ENCODE results near the gene C20orf96. TPM values are rescaled to one million over a fixed set of nuclear protein-coding genes. Genes with fewer than 3 reads are reported as not detected.
"Not testable (repeated sequence)": the region's sequence is repeated elsewhere in the genome, so short reads cannot be mapped to it uniquely, and the experiment has no call there.

The C20orf96 gene, protein sequence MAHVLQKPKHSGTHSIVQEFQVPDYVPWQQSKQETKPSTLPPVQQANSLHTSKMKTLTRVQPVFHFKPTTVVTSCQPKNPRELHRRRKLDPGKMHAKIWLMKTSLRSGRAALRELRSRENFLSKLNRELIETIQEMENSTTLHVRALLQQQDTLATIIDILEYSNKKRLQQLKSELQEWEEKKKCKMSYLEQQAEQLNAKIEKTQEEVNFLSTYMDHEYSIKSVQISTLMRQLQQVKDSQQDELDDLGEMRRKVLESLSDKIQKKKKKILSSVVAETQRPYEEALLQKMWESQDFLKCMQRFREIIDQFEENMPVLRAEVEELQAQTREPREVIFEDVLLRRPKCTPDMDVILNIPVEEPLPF
- 2.3 and 3.0 TPM in 2 replicates for total RNA-seq

DNA sequence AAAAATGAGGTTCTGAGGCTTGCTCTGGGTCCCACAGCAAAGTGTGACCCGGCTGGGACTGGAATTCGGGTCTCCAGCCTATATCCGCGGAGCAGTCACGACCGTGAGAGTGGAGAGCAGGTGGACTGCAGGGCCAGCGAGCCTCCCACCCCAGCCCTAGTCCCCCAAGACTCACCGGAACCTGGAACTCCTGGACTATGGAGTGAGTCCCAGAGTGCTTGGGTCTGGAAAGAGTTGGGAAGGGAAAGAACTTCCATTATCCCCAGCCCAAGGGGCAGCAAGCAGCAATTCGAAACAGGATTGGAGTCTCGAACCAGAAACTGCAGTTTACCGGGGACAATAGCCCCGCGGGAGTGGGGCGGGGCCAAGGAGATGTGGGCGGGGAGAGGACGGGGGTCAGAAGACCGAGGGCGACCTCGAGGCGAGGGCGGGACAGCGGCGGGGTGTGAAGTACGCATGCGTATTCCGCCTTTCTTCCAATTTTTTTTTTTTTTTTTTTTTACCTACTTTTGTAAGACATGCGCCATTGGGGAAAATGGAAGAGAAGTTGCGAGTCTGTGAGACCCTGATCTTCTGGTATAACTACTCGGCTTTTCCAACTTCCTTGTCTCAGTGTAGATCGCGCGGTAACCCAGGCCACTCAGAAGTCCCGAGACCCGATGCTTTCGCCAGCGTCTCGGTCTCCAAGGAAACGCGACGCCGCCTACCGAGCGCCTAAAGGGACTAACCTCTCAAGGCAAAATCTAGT is at the start of gene C20orf96:
TSS of gene C20orf96 (minus strand) at position 667 of the 748 bp plus-strand sequence. CDS start at position 527, 140 bp downstream.
- peak; percentile 75 for DNase-seq (ENCODE audit: low read depth, low spot score)

DNA sequence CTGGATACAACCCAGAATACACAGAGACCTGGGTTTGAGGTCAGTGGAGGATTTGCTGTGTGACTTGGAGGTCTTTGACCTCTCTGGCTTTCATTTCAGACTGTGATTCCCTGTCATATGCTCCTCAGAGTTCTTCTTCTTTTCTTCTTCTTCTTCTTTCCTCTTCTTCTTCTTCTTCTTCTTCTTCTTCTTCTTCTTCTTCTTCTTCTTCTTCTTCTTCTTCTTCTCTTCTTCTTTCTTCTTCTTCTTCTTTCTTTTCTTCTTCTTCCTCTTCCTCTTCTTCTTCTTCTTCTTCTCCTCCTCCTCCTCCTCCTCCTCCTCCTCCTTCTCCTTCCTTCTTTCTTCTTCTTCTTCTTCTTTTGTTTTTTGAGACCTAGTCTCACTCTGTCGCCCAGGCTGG is 45.5 kb upstream of the C20orf96 start:
- not testable (repeated sequence) for DNase-seq (ENCODE audit: low read depth, low spot score)

DNA sequence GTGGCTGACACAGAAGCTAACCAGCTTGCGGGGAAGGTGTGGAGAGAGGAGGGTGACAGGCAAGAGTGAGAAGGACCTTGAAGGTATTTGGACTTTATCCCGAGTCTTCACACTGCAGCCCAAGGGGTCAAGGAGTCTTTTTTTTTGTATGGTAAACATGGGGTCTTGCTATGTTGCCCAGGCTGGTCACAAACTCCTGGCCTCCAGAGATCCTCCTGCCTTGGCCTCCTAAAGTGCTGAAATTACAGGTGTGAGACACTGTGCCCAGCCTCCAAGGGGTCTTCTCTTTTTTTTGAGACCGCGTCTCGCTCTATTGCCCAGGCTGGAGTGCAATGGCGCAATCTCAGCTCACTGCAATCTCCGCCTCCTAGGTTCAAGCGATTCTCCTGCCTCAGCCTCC is 44.0 kb upstream of the C20orf96 start:
- DNase-seq (ENCODE audit: low read depth, low spot score): no peak

DNA sequence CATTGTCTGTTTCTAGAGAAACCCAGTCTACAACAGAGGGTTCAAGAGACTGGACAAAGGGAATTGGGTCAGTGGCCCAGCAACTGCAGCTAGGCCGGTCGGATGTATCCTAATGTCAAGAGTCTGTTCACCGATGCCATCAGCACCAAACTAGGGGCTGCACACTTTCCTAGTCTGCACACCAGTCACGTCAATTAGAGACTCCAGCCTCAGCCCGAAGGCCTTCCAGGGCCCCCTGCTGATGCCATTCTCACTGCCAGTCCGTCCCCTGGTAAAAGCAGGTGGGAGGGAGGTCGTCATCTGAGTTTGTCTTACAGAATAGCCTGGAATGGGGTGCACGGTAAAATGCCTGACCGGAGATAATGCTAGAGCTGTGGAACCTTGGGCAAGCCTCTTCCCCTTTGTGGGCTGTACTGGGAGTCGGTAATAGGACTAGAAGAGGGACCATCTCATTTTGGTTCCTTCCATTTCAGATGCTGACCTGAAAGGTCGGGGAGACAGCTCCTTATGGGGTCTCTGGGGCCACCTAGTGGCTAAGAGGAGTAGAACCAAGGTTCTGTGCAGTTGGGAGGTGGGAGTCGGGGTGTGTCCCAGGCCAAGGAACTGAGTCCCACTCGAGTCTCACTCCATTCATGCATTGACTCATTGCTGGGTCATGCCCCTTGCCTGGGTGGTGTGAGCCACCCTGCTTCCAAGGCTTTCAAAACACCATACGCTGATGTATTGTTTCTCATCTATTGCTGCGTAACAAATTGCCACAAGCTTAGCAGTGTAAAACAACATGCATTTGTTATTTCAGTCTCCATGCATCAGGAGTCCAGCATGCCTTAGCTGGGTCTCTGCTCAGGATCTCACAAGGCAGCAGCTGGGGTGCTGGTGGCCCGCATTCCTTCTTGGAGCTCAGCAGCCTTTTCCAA is 39.9 kb upstream of the C20orf96 start:
- DNase-seq (ENCODE audit: low read depth, low spot score): no peak

DNA sequence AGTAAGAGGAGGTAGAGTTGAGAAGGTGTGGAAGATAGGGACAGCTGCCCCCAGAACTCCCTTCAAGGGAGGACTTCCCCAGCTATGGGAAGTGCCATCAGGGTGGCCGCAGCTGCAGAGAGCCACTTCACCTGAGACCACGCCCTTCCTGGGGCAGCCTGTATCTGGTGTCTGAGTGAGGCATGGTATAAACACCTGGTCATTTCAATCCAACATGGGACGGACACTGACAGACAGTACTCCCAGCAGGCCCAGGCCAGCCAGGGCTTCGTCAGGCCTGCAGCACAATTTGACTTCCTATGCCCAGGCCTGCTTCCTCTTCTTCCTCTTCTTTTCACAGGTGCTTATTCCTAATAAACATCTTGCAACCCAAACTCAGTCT is 39.3 kb upstream of the C20orf96 start:
- DNase-seq (ENCODE audit: low read depth, low spot score): no peak

DNA sequence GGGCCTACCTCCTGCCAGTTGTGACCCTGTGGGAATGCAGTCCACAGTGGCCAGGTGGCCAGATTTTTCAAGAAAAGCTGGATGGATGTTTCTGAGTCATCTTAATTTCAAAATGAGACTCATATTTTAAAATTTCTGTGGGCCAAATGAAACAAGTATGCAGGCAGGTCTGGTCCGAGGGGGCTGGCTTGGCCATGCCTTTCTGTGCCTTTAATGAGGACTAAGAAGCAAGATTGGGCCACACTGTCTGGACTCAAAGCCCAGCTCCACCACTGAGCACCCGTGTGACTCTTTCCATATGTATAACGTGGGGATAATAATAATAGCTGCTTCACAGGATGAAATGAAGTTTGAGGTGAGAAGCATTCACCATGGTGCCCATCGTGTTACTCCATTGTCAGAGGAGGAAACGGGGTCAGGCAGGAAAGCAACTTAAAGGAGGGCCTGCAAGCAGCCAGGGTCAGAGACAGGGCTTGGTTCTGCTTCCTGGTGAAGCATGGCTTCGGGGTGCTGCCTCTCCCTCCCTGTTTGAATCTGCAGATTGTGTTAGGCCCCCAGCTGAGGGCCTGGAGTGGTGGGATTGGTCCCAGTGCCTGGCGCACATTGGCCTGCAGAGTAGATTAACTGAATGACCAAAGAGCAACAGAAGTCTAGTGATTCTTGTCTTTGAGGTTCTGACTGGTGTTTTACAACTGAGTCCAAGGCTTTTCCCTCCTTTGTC is 38.6 kb upstream of the C20orf96 start:
- no peak for DNase-seq (ENCODE audit: low read depth, low spot score)

DNA sequence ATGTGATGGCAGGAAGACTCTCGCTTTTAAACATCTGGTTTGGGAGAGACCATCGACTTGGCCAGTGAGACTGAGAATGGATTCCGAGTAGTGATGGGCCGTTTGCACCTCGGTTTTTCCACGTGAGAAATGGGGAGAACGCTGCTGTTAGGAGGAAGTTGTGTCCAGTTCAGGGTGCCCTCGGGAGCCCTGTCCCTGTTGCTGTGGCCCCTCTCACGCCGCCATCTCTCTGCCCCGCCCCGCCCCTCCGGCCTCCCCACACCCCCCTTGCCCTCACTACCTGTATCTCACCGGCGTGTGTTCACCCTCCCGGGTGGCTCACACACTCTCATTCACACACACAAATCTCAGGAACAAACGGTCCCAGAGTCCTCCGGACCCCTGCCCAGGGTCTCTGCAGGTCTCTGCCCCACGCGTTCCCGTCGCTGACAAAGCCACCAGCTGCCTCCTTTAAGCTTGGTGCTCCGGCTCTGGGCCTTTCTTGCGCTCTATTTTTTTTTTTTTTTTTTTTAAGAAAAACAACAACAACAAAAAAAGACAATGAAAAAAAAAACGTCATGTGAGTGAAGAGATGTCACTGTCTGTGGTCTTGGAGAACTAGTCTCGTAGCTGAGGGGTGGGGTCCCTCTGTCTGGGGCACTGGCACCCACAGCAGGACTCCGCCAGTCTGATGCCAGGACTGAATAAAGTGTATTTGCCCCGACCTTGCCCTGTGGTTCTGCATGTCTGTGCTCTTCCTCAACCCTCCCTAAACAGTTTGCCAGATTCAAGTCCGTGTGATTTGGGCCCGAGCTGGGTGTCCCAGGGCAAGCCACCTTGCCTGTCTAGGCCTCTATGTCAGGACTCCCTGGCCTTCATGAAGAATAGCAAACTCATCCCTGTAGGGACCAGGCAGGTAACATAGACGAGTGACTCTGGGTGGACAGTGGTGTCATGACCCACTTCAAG is 37.8 kb upstream of the C20orf96 start:
- DNase-seq (ENCODE audit: low read depth, low spot score): no peak

DNA sequence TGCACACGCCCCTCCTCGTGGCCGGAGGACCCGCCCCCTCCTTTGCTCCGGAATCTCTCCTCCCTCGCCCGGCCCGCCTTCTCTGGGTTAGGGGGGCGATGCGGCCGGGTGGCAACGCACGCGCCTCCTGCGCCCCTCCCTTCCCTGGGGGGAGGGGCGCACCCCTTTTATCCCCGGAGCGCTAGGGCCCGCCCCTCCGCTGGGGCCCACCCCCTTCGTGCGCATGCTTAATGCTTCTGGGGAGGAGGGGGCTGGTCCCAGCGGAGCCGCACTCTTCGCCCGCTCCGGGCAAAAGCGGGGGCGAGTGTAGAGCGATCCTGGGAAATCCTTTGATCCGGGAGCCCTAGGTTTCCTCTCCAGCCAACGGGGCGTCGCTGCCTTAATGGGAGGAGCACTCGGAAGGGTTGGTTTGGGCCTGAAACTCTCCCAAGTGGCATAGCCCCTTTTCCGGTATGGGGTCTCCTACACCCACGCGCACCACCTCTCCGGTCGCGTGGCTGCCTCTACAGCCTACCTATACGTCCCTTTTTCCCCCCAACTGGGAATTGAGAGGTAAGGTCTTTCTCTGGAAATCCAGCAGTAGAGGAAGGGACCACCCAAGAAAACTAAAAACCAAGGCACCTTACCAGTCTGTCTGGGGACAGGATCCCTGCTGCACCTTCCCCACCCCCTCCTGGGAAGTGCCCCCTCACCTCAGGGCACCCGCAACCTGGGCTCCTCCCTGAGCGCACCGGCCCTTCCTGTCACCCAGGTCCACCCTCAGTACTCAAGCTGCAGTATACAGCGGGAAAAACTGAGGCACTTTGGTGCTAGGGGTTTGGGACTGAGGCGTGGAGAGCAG is 36.9 kb upstream of the C20orf96 start:
- DNase-seq (ENCODE audit: low read depth, low spot score): no peak

DNA sequence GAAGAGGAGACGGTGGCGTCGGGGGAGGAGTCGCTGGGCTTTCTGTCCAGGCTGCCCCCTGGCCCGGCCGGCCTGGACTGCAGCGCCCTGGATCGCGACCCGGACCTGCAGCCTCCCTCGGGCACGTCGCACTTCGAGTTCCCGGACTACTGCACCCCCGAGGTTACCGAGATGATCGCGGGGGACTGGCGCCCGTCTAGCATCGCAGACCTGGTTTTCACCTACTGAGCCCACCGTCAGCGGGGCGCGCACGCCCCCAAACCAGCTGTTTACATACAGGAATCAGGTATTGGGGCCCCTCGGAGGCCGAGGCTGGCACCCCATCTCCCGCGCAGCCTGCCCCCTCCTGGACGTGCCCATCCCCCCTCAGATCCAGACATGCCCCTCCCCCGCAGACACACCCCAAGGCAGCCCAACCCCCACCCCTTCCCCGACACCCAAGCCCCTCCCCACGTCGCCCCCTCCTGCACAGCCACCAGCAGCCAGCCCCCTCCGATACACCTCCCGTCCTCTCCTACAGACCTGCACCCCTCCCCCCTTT is 36.2 kb upstream of the C20orf96 start:
- no peak for DNase-seq (ENCODE audit: low read depth, low spot score)

DNA sequence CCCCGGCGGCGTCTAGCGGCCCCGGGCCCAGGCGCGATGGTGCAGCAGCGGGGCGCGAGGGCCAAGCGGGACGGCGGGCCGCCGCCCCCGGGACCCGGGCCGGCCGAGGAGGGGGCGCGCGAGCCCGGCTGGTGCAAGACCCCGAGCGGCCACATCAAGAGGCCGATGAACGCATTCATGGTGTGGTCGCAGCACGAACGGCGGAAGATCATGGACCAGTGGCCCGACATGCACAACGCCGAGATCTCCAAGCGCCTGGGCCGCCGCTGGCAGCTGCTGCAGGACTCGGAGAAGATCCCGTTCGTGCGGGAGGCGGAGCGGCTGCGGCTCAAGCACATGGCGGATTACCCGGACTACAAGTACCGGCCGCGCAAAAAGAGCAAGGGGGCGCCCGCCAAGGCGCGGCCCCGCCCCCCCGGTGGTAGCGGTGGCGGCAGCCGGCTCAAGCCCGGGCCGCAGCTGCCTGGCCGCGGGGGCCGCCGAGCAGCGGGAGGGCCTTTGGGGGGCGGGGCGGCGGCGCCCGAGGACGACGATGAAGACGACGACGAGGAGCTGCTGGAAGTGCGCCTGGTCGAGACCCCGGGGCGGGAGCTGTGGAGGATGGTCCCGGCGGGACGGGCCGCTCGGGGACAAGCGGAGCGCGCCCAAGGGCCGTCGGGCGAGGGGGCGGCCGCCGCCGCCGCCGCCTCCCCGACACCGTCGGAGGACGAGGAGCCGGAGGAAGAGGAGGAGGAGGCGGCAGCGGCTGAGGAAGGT is 35.5 kb upstream of the C20orf96 start:
- no peak for DNase-seq (ENCODE audit: low read depth, low spot score)

DNA sequence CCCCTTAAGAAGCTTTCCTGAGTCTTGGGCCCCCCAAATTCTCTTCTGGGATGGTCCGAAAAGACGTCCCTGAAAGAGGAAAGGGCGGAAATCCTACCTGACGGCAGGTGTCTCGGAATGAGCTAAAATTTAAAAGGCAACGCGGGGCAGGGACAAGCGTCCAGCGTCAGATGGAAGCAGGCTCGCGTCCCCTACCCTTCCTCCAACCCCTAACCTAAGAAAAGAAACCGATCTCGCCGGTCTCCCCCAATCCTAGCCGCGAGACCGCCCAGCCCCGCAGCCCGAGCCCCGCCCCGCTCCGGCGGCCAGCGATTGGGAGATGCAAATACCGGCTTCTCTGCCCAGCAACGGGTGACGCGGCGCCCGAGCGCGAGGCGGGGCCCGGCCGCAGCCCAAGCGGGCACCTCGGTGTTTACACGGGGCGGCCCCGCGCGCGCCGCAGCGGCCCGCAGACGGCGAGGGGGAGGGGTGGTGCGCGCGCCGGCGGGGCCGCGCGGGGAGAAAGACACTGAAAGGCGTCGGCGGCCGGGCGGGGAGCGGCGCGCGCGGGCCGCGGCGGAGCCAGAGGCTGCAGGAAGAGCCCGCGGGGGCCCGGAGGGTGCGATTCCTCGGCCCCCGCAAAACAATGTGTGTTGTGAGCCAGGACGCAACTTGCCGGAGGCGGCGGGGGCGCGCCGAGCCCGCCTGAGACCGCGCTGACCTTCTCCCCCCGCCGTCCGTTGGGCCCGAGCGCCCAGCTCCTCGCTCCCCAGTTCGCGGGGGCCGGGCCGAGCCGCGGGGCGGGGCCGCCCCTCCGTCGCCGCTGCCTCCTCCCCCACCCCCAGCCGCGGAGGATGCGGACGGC is 34.7 kb upstream of the C20orf96 start, which contains the start of gene SOX12:
TSS of gene SOX12 (plus strand) at position 508 of the 844 bp plus-strand sequence. CDS start 373 bp downstream, outside the sequence.
- DNase-seq (ENCODE audit: low read depth, low spot score): no peak

DNA sequence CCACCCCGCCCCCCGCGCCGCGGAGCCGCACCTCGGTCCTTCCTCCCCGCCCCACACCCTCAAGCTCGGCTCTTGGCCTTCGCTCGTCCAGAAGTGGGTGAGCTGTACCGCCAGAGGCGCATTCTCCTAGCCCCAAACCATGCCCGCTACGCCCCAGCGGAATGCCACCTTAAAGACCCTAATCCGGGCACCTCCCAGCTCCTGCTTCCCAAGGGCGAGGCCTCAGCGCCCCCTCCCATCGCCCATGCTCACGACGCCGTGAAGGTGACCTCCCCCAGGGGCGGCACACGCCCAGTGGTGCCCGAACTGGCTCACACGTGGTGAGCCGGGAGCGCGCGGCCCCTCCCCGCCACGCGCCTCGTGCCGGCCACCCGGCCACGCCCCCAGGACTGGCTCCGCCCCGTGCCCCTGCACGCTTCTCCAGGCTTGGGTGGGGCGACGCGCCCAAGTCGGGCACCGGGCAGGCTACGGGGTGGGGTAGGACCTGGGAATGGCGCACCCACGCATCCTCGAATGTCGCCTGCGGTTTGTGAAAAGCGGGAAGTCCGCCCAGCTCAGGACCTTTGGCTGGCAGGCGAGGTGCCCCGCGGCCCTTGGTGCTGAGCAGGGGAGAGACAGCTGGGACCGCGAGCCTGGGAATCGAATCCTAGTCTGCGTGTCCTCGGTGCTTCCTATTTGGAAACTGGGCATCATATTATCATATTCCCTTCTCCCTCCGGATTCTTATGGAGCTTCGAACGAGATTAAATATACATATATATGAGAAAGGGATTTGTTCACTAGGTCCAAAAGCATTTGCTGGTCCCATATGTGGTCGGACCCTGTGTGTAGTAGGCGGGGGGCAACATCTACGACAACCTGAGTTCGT is 33.9 kb upstream of the C20orf96 start:
- no peak for DNase-seq (ENCODE audit: low read depth, low spot score)

DNA sequence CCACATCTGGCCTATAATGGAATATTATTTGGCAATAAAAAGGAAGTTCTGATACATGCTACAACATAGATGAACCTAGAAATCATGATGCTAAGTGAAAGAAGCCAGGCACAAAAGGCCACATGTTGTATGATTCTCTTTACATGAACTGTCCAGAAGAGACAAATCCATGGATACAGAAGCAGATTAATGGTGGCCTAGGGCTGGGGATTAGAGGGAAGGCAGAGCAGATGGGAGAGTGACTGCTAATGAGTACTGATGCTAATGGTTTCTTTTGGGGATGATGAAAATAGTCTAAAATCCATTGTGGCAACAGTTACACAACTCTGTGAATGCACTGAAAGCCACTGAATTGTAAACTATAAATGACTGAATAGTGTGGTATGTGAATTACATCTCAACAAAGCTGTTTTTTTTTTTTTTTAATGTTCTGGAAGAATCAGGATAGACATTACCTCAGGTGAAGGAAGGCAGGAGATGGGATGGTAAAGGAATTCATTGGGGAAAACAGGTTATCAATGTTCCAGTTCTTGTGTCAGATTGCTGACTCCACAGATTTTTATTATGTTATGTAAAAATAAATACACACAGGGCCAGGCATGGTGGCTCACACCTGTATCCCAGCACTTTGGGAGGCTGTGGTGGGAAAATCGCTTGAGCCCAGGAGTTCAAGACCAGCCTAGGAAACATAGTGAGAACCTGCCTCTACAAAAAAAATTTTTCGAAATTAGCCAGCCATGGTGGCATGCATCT is 25.9 kb upstream of the C20orf96 start:
- DNase-seq (ENCODE audit: low read depth, low spot score): no peak

DNA sequence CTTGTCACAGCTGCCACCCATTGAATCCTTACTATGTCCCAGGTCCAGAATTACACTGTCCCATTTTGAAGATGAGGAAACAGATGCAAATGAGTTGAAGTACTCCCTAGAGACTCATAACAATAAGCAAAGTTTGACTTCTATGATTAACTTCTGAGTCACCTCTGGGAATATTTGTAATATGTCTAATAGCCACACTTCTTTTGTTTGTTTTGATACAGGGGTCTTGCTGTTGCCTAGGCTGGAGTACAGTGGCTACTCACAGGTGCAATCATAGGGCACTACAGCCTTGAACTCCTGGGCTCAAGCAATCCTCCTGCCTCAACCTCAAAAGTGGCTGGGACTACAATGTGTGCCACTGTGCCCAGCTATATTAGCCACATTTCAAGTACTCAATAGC is 23.4 kb upstream of the C20orf96 start:
- DNase-seq (ENCODE audit: low read depth, low spot score): no peak

DNA sequence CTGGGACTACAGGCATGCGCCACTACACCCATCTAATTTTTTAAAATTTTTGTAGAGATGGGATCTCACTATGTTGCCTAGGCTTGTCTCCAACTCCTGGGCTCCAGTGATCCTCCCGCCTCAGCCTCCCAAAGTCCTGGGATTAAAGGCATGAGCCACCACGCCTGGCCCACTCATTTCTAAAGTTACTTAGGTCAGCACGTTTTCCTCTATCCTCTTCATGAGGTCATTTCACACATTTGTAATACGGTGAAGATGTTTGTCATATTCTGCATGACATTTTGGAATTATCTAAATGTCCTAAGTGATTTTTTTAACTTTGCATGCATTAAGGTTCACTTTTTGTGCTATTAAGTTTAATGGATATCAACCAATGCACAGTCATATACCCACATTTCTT is 22.9 kb upstream of the C20orf96 start:
- no peak for DNase-seq (ENCODE audit: low read depth, low spot score)
